ENCODE data around the gene ASIP. TPM values are rescaled to one million over a fixed set of nuclear protein-coding genes. Genes with fewer than 3 reads are reported as not detected.

The ASIP gene
- total and polyA plus RNA-seq, 2 of the 13 experiments (the other 11 are each of a cell fraction or from before 2014, with no cell fraction given) = not detected

DNA sequence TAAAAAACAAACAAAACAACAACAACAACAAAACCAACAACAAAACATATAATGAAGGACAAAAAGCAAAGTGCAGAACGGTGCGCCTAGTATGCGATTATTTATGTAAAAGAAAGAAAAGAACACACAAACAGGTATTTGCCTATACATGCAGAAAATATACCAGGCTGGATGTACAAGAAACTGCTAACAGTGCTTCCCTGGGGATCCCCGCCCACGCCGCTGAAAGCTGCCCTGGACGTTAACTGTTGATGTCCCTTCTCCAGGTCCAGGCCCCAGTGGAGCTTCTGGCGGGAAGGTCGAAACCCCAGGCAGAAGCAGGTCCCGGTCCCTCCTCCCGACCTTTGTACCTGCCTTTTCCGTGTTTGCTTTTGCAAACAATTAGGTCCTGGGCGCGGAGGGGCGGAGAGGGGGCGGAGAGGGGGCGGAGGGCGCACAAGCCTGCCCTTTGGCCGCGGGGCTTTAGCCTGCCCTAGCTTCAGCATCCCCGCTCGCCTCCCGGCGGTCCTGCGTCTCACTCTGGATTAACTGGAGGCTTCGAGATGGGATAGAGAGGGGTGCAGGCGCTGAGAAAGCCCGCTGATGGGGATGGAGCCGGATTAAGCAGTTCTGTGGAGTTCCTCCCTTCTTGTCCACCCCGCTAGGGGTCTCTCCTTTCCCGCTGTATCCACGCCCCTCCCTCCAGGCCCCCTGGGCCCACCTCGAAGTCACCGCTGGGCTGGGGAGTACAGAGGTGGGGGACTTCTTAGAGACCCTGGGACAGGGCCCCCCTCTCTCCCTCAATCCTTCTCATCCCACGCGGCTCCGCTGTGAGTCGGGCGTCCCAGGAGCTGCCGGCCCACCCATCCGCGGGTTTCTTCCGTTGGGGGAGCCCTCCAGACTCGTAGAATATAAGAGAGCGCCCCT lies 70.1 kb downstream of the ASIP start (continued):
- TF ChIP-seq, protein P1, sequence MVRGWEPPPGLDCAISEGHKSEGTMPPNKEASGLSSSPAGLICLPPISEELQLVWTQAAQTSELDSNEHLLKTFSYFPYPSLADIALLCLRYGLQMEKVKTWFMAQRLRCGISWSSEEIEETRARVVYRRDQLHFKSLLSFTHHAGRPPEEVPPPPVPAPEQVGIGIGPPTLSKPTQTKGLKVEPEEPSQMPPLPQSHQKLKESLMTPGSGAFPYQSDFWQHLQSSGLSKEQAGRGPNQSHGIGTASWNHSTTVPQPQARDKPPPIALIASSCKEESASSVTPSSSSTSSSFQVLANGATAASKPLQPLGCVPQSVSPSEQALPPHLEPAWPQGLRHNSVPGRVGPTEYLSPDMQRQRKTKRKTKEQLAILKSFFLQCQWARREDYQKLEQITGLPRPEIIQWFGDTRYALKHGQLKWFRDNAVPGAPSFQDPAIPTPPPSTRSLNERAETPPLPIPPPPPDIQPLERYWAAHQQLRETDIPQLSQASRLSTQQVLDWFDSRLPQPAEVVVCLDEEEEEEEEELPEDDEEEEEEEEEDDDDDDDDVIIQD (CRISPR knock-in tag; IDR thresholded peaks at IDR 0.05; ENCODE audit: low read depth) = peak; percentile 88
- TF ChIP-seq ATF7-NPFF (CRISPR knock-in tag; IDR thresholded peaks at IDR 0.05; ENCODE audit: low read depth) = peak; percentile 95; the same call in 1 of the 2 replicates
- TF ChIP-seq, protein P2, sequence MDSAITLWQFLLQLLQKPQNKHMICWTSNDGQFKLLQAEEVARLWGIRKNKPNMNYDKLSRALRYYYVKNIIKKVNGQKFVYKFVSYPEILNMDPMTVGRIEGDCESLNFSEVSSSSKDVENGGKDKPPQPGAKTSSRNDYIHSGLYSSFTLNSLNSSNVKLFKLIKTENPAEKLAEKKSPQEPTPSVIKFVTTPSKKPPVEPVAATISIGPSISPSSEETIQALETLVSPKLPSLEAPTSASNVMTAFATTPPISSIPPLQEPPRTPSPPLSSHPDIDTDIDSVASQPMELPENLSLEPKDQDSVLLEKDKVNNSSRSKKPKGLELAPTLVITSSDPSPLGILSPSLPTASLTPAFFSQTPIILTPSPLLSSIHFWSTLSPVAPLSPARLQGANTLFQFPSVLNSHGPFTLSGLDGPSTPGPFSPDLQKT (CRISPR knock-in tag; IDR thresholded peaks at IDR 0.05; ENCODE audit: borderline replicate concordance) = no peak
- TF ChIP-seq SMAD1 (CRISPR knock-in tag; IDR thresholded peaks at IDR 0.05; ENCODE audit: borderline replicate concordance, low read depth) = peak; percentile 72; the same call in 1 of the 2 replicates
- no peak for TF ChIP-seq PHF20 (CRISPR knock-in tag; IDR thresholded peaks at IDR 0.05)
- TF ChIP-seq, protein P3, sequence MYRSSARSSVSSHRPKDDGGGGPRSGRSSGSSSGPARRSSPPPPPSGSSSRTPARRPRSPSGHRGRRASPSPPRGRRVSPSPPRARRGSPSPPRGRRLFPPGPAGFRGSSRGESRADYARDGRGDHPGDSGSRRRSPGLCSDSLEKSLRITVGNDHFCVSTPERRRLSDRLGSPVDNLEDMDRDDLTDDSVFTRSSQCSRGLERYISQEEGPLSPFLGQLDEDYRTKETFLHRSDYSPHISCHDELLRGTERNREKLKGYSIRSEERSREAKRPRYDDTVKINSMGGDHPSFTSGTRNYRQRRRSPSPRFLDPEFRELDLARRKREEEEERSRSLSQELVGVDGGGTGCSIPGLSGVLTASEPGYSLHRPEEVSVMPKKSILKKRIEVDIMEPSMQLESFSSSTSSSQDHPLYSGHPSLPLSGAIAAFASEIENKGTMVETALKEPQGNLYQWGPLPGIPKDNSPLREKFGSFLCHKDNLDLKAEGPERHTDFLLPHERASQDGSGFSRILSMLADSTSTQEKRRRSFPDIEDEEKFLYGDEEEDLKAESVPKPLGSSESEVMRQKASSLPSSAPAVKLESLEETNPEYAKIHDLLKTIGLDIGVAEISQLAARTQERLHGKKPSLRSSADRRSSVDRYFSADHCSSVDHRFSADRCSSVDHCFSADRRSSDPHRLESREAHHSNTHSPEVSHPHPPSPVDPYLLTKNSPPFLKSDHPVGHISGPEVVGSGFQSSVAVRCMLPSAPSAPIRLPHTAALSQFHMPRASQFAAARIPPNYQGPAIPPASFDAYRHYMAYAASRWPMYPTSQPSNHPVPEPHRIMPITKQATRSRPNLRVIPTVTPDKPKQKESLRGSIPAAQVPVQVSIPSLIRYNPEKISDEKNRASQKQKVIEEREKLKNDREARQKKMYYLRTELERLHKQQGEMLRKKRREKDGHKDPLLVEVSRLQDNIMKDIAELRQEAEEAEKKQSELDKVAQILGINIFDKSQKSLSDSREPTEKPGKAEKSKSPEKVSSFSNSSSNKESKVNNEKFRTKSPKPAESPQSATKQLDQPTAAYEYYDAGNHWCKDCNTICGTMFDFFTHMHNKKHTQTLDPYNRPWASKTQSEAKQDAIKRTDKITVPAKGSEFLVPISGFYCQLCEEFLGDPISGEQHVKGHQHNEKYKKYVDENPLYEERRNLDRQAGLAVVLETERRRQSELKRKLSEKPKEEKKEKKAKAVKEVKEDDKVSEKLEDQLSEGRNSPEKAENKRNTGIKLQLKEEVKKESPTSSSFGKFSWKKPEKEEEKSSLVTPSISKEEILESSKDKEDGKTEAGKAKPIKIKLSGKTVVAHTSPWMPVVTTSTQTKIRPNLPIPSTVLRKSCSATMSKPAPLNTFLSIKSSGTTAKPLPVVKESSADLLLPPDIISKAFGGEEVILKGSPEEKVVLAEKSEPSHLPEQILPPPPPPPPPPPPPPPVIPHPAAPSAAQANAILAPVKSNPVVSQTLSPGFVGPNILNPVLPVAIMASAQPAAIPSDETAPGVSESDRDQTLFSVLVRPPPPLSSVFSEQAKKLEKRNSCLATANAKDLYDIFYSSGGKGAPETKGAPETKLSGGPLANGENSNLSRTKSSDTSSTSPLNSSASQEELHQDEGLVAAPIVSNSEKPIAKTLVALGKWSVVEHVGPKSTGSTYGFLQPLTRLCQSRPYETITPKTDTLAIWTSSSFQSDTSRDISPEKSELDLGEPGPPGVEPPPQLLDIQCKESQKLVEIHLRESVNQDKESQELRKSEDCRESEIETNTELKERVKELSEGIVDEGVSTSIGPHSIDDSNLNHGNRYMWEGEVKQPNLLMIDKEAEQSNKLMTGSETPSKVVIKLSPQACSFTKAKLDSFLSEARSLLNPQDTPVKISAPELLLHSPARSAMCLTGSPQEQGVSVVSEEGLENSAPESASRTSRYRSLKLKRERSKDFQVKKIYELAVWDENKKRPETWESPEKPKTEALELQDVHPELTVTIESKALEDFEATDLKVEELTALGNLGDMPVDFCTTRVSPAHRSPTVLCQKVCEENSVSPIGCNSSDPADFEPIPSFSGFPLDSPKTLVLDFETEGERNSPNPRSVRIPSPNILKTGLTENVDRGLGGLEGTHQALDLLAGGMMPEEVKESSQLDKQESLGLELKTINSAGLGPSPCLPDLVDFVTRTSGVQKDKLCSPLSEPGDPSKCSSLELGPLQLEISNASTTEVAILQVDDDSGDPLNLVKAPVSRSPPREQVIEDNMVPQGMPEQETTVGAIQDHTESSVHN (CRISPR knock-in tag; IDR thresholded peaks at IDR 0.05) = peak; percentile 73; the same call in 1 of the 2 replicates
- no peak for TF ChIP-seq MTF2 (CRISPR knock-in tag; IDR thresholded peaks at IDR 0.05; ENCODE audit: borderline replicate concordance)
- no peak; the same call in none of the 2 replicates for TF ChIP-seq GTF3A (CRISPR knock-in tag; conservative IDR thresholded peaks at IDR 0.05)
- no peak for TF ChIP-seq ZNF589 (CRISPR knock-in tag; conservative IDR thresholded peaks at IDR 0.05)
- TF ChIP-seq, protein P4, sequence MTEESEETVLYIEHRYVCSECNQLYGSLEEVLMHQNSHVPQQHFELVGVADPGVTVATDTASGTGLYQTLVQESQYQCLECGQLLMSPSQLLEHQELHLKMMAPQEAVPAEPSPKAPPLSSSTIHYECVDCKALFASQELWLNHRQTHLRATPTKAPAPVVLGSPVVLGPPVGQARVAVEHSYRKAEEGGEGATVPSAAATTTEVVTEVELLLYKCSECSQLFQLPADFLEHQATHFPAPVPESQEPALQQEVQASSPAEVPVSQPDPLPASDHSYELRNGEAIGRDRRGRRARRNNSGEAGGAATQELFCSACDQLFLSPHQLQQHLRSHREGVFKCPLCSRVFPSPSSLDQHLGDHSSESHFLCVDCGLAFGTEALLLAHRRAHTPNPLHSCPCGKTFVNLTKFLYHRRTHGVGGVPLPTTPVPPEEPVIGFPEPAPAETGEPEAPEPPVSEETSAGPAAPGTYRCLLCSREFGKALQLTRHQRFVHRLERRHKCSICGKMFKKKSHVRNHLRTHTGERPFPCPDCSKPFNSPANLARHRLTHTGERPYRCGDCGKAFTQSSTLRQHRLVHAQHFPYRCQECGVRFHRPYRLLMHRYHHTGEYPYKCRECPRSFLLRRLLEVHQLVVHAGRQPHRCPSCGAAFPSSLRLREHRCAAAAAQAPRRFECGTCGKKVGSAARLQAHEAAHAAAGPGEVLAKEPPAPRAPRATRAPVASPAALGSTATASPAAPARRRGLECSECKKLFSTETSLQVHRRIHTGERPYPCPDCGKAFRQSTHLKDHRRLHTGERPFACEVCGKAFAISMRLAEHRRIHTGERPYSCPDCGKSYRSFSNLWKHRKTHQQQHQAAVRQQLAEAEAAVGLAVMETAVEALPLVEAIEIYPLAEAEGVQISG (CRISPR knock-in tag; IDR thresholded peaks at IDR 0.05) = peak; percentile 83
- TF ChIP-seq, protein P5, sequence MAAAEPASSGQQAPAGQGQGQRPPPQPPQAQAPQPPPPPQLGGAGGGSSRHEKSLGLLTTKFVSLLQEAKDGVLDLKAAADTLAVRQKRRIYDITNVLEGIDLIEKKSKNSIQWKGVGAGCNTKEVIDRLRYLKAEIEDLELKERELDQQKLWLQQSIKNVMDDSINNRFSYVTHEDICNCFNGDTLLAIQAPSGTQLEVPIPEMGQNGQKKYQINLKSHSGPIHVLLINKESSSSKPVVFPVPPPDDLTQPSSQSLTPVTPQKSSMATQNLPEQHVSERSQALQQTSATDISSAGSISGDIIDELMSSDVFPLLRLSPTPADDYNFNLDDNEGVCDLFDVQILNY (CRISPR knock-in tag; conservative IDR thresholded peaks at IDR 0.05) = peak; percentile 91
- TF ChIP-seq REL (CRISPR knock-in tag; conservative IDR thresholded peaks at IDR 0.05) = peak; percentile 97

All from HepG2 (cell line).